GM19463 (cell line): ENCODE results near the gene TMCC3.
A peak's percentile ranks its signal among the peaks of the same experiment; 100 is the strongest.
"Not testable (repeated sequence)": the region's sequence is repeated elsewhere in the genome, so short reads cannot be mapped to it uniquely, and the experiment has no call there.

Experiments used
- ATAC-seq: cut with Tn5 transposase; IDR thresholded peaks from one replicate; pipeline ENCODE4 v1.9.1; 2021; ENCODE audit warnings: mild to moderate bottlenecking, moderate library complexity; ENCODE audit not compliant: unreplicated experiment

TMCC3 gene

GRCh38 chr12:94650143-94651056 is at the start of gene TMCC3:
TMCC3 (minus strand) TSS chr12:94650557; CDS start chr12:94650430, 127 bp downstream.
- peak; percentile 74 for ATAC-seq

GRCh38 chr12:94699801-94700200 is 49.4 kb upstream of the TMCC3 start:
- ATAC-seq, result peak; percentile 56

GRCh38 chr12:94698578-94698977 is 48.2 kb upstream of the TMCC3 start:
- no peak for ATAC-seq

- ATAC-seq, result no peak
Measured at GRCh38 chr12:94697631-94698030, 47.3 kb upstream of the TMCC3 start.

- no peak for ATAC-seq
Measured at GRCh38 chr12:94694732-94695131, 44.4 kb upstream of the TMCC3 start.

- ATAC-seq, result not testable (repeated sequence)
Measured at GRCh38 chr12:94692826-94693225, 42.5 kb upstream of the TMCC3 start.

- no peak for ATAC-seq
Measured at GRCh38 chr12:94690198-94690771, 39.9 kb upstream of the TMCC3 start.

- no peak for ATAC-seq
Measured at GRCh38 chr12:94689646-94690036, 39.3 kb upstream of the TMCC3 start.

GRCh38 chr12:94689002-94689645 is 38.8 kb upstream of the TMCC3 start:
- ATAC-seq, result peak; percentile 53

GRCh38 chr12:94687891-94688290 is 37.5 kb upstream of the TMCC3 start:
- ATAC-seq, result no peak

GRCh38 chr12:94686834-94687628 is 36.7 kb upstream of the TMCC3 start:
- ATAC-seq, result no peak

GRCh38 chr12:94684416-94685142 is 34.2 kb upstream of the TMCC3 start:
- ATAC-seq, result no peak

- no peak for ATAC-seq
Measured at GRCh38 chr12:94679554-94680195, 29.3 kb upstream of the TMCC3 start.

GRCh38 chr12:94678849-94679248 is 28.5 kb upstream of the TMCC3 start:
- ATAC-seq, result no peak

- no peak for ATAC-seq
Measured at GRCh38 chr12:94678379-94678778, 28.0 kb upstream of the TMCC3 start.

- peak; percentile 40 for ATAC-seq
Measured at GRCh38 chr12:94677778-94678177, 27.4 kb upstream of the TMCC3 start.

GRCh38 chr12:94676922-94677321 is 26.6 kb upstream of the TMCC3 start:
- ATAC-seq, result no peak

- peak; percentile 64 for ATAC-seq
Measured at GRCh38 chr12:94676031-94676641, 25.8 kb upstream of the TMCC3 start.

- ATAC-seq, result no peak
Measured at GRCh38 chr12:94674835-94675234, 24.5 kb upstream of the TMCC3 start.
